Inferior parietal cortex (tissue), 1 donor: ENCODE data around the gene NBEA.
"Not testable (repeated sequence)": the region's sequence is repeated elsewhere in the genome, so short reads cannot be mapped to it uniquely, and the experiment has no call there.

ENCODE experiments used
- DNase-seq: peaks from one replicate; pipeline ENCODE4 v3.0.0-alpha.2; 2016; ENCODE audit errors: extremely low spot score

NBEA gene

DNA sequence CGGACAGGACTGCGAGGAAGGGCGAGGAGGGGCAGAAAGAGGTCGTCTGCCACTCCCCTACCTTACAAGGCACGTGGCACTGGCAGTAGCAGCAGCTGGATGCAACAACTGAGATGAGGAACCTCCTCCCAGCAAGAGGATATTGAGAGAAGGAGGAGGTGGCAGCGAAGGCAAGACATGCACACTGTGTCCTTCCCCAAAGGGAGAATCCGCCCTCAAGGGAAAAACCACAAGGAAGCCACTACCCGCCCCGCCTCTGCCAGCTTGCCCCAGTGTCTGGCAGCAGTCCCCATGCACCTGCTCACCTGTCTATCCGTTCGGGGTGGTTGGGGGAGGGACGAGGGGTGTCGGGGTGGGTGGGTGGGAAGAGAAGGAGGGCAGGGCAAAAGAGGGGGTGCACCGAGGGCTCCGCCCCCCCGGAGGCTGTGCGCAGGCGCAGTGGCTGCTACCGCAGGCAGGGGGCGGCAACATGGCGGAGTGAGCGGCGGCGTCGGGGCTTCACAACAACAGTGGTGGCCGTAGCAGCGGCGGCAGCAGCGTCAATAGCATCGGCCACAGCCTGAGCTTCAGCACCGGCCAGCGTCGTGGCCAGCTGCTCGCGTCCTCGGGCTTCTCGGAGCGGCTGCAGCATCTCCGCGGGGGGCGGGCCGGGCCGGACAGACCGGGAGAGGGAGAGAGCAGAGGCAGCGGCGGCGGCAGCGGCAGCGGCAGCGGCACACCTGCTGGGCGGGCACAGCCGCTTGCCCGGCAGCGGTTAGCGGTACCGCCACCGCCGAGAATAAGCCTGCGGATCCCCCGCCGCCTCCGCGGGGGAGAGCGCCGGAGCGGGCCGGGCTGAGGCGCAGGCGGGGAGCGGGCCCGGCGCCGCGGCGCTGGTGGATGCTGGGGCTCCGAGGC is at the start of gene NBEA:
TSS of gene NBEA (plus strand) at position 436 of the 897 bp plus-strand sequence. CDS start 551 bp downstream, outside the sequence.
- peak; percentile 74 for DNase-seq

DNA sequence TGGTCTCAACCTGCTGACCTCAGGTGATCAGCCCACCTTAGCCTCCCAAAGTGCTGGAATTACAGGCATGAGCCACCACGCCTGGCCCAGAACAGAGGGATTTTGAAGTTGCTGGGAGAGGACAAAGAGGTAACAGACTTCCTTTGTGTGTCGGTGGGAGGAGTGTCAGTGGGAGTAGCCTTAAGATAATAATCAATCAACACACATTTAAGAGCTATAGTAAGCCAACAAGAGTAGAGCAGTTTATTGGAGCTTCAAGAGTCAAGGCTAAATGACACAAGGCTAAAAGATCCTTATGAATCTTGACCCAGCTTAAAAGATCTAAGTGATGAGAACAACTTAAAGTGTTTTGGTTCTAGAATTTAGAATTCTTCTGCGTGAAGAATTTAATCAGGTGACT is 47.3 kb upstream of the NBEA start:
- no peak for DNase-seq

GRCh38 chr13:34897220-34897619 is 44.9 kb upstream of the NBEA start:
- DNase-seq, result no peak

GRCh38 chr13:34899888-34900287 is 42.2 kb upstream of the NBEA start:
- DNase-seq, result no peak

DNA sequence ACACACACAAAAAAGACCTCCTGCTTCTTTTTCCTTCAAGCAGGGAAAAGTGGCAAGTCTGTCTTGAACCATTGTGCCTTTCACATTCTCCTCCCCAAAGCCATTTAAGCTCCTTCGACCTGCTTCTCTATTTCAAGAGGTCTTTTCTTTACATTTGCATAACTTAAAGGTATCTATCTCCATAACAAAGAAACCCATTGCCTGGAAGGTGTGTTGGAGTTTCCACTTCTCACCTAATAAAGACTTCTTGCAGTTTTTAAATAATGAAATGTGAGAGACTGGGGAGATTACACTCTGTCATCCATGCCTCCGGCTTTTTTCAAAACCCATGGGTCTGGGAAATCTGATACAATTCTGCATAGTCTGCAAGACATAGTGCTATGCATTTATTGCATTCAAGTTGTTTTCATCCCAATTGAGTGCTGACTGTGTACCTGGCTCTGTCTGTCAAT is 41.8 kb upstream of the NBEA start:
- DNase-seq, result no peak

- no peak for DNase-seq
Observed at GRCh38 chr13:34901572-34901971, 40.5 kb upstream of the NBEA start.

DNA sequence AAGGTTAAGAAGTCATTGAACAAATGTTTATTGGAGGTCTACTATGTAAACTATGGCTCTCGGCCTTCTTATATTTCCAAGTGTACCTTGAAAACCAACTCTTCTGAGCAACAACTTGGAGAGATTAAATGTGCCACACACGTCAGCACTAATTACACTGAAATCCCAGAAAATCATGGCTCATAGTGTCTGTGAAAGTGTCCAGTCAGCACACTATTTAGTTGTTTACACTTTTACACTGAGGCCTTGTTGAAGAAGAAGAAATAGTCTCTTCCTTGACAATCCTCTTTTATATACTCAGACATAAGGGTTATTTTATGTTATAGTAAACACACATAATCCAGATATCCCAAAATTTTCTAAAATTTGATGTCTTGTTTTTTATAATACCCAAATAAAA is 30.9 kb upstream of the NBEA start:
- DNase-seq, result no peak

GRCh38 chr13:34913040-34913439 is 29.0 kb upstream of the NBEA start:
- no peak for DNase-seq

DNA sequence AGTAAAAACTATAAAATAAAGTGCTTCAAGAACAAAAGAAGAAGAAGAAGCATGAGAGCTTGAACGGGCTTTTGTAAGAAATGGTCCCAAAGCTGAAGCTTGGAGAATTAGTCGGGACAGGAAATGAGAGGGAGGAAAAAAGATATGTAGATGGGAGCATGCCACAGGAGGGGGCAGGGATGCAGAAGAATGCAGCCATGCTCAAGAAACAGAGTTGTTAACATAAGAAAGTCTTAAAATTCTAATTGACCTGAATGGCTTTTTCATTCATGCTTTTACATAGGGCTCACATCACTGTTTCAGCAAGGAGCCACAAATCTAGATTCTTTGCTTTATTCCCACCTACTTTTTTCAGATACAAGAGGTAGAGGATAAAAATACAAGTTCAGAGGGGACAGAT is 27.7 kb upstream of the NBEA start:
- DNase-seq, result no peak

- DNase-seq, result no peak
Observed at GRCh38 chr13:34926508-34926907, 15.6 kb upstream of the NBEA start.

GRCh38 chr13:34928676-34929075 is 13.4 kb upstream of the NBEA start:
- not testable (repeated sequence) for DNase-seq

GRCh38 chr13:34931572-34931971 is 10.5 kb upstream of the NBEA start:
- DNase-seq, result no peak

- DNase-seq, result no peak
Observed at GRCh38 chr13:34933349-34933748, 8.7 kb upstream of the NBEA start.

DNA sequence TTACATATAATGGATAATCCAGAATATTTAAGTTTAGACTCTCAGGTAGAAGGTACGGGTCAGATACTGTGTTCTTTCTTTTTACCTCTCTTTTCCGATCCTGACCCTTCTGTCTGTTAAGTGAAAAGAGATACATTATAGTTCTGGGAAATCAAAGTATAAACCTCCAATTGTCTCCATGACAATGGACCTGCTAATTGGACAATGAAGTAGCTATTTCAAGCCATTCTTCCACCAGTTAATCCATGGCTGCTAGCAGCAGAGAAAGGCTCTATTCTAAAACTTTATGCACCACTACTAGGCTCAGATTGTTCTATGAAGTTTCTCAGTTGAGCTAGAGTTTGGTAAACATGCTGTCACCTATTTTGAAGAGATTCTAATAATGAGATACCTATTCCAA is 8.3 kb upstream of the NBEA start:
- DNase-seq, result no peak

DNA sequence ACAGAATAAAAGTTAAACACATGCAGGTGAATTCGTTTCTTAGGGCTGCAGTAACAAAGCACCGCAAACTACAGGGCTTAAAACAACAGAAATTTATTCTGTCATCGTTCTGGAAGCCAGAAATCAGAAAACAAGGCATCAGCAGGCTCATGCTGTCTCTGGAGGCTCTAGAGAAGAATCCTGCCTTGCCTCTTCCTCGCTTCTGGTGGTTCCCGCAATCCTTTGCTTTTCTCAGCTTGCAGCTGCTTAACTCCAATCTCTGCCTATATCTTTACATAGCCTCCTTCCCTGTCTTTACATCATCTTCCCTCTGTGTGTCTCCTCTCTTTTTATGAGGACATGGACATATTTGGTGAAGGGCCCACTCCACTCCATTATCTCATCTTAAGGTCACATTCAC is 6.2 kb upstream of the NBEA start:
- no peak for DNase-seq

DNA sequence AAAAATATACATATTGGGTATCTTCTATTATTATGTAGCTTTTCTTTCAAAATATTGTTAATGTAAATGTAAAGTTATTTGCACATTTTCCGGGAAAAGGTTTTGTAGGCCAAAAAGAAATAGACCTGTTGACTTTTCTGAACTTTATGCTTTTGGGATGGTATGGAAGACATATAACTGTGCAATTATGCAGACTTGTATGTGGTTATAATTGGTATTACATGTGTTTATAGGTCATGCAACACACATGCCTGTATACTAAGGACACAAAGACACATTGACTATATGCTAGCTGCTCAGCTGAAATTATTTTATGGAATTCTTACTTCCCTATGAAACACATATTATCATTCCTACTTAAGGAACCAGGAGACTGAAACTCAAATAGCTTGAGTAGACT is 2.3 kb upstream of the NBEA start:
- DNase-seq, result no peak

- DNase-seq, result no peak
Observed at GRCh38 chr13:34941436-34941834, 635 bp upstream of the NBEA start.

GRCh38 chr13:34942732-34943435 is 814 bp downstream of the NBEA start:
- no peak for DNase-seq

GRCh38 chr13:34943436-34944273 is 1.6 kb downstream of the NBEA start:
- peak; percentile 42 for DNase-seq

- DNase-seq, result no peak
Observed at GRCh38 chr13:34944274-34944634, 2.2 kb downstream of the NBEA start.

- no peak for DNase-seq
Observed at GRCh38 chr13:34944751-34945150, 2.7 kb downstream of the NBEA start.

DNA sequence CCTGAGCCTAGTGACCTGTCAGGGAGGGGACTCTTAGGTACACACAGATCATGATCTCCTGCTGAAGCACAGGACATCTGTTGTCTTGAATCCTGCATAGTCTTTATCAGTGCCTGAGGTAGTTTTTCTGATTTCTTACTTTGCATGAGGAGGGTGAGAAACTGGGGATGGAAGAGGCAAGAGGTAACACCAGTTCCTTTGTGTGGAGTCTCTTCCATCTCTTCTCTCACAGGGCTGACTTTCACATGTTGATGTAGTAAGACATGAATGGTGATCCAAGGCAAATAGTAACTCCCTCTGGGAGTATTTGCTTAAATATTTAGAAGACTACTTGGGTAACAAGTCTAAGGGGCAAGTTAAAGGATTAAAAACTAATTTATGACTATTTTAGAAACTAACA is 9.5 kb downstream of the NBEA start:
- DNase-seq, result no peak
